Embryonic facial prominence (tissue), 1 donor: ENCODE measurements around the gene THADA.
A peak's percentile ranks its signal among the peaks of the same experiment; 100 is the strongest.
"Not testable (repeated sequence)": the region's sequence is repeated elsewhere in the genome, so short reads cannot be mapped to it uniquely, and the experiment has no call there.

ENCODE experiments used
- DNase-seq: peaks from one replicate; pipeline ENCODE4 v3.0.0-alpha.2; 2016; ENCODE audit errors: extremely low spot score

Gene THADA

GRCh38 chr2:43595603-43596412, at the start of gene THADA:
Gene THADA (minus strand): TSS chr2:43596038. CDS start chr2:43592392, 3,646 bp downstream.
- DNase-seq: peak; percentile 97

- no peak for DNase-seq
Observed at GRCh38 chr2:43643680-43644079, 47.8 kb upstream of the THADA start.

GRCh38 chr2:43642363-43642762, 46.5 kb upstream of the THADA start:
- no peak for DNase-seq

GRCh38 chr2:43637030-43637803, 41.4 kb upstream of the THADA start, which contains the start of gene PLEKHH2:
Gene PLEKHH2 (plus strand): TSS chr2:43637260. CDS start chr2:43644674, 7,414 bp downstream.
- DNase-seq: peak; percentile 72

- DNase-seq: no peak
Observed at GRCh38 chr2:43636621-43637020, 40.8 kb upstream of the THADA start.

- not testable (repeated sequence) for DNase-seq
Observed at GRCh38 chr2:43636153-43636552, 40.3 kb upstream of the THADA start.

- peak; percentile 31 for DNase-seq
Observed at GRCh38 chr2:43634604-43635306, 38.9 kb upstream of the THADA start.

GRCh38 chr2:43631618-43632317, 35.9 kb upstream of the THADA start:
- no peak for DNase-seq

GRCh38 chr2:43622931-43623451, 27.2 kb upstream of the THADA start:
- DNase-seq: no peak

GRCh38 chr2:43619511-43619910, 23.7 kb upstream of the THADA start:
- DNase-seq: no peak

GRCh38 chr2:43616967-43617680, 21.3 kb upstream of the THADA start:
- DNase-seq: no peak

- no peak for DNase-seq
Observed at GRCh38 chr2:43612944-43613343, 17.1 kb upstream of the THADA start.

GRCh38 chr2:43611987-43612894, 16.4 kb upstream of the THADA start:
- DNase-seq: peak; percentile 51

GRCh38 chr2:43610361-43610760, 14.5 kb upstream of the THADA start:
- no peak for DNase-seq

- peak; percentile 15 for DNase-seq
Observed at GRCh38 chr2:43609290-43609918, 13.6 kb upstream of the THADA start.

- DNase-seq: no peak
Observed at GRCh38 chr2:43605851-43606250, 10.0 kb upstream of the THADA start.

- peak; percentile 50 for DNase-seq
Observed at GRCh38 chr2:43605079-43605655, 9.3 kb upstream of the THADA start.

GRCh38 chr2:43604674-43605073, 8.8 kb upstream of the THADA start:
- no peak for DNase-seq

- not testable (repeated sequence) for DNase-seq
Observed at GRCh38 chr2:43600596-43600995, 4.8 kb upstream of the THADA start.
